ENCODE data around the gene SLC39A5. TPM values are rescaled to one million over a fixed set of nuclear protein-coding genes. Genes with fewer than 3 reads are reported as not detected.
A peak's percentile ranks its signal among the peaks of the same experiment; 100 is the strongest.
"Not testable (repeated sequence)": the region's sequence is repeated elsewhere in the genome, so short reads cannot be mapped to it uniquely, and the experiment has no call there.

SLC39A5 gene, protein sequence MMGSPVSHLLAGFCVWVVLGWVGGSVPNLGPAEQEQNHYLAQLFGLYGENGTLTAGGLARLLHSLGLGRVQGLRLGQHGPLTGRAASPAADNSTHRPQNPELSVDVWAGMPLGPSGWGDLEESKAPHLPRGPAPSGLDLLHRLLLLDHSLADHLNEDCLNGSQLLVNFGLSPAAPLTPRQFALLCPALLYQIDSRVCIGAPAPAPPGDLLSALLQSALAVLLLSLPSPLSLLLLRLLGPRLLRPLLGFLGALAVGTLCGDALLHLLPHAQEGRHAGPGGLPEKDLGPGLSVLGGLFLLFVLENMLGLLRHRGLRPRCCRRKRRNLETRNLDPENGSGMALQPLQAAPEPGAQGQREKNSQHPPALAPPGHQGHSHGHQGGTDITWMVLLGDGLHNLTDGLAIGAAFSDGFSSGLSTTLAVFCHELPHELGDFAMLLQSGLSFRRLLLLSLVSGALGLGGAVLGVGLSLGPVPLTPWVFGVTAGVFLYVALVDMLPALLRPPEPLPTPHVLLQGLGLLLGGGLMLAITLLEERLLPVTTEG
- 1 to 10 TPM in 3 of 8 experiments, under 1 TPM in 3, not detected in 2; 0.49 to 2.6 (median 1.1) TPM for total RNA-seq

DNA sequence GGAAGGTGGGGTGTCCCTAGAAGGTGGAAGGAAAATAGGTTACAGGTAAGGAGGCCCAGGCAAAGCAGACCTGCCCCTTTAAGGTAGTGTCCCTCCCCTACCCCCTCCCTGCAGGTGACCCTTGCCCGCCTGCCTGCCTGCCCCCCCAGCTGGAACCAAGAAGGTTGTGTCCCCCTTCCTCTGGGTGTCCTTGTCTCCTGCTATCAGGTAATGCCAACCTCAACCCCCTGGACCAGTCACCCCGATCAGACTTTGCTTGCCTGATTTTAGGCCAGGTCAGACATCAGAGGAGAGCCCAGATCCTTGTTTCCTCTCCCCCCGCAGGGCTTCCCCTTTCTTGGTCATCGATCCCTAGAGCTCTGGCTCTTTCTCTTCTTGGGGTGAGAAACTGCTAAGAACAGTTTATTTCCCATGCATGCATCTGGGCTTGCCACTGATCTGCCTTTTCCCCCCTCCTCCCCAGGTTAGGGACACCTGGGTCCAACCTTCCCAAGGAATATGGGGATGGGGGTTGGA lies at the start of gene SLC39A5:
TSS of gene SLC39A5 (plus strand) at position 136 of the 516 bp plus-strand sequence. CDS start 1,224 bp downstream, outside the sequence.
- in situ Hi-C loops (cut with MboI; ENCODE audit: low pct_unique_long_range_greater_than_20kb in 2 of 9, low sequenced_read_pairs in 9 of 9, unreplicated experiment in 9 of 9), result no loop called here
- WGBS, 10 experiments, result 29% methylated on average over 1 of the region's 4 CpGs; no CpG with 5 or more reads in 9 of the 10 experiments
- Histone ChIP-seq H3K4me1 (replicated peaks in 1 of 2) (peaks cover 5 to 6% of the 10 kb centered on the region in 2 donors), H3K27ac (no peak within 1 kb of the TSS), H3K4me3 (no peak within 1 kb of the TSS)
- peak in 1 of 8 experiments; percentile 10 for ATAC-seq (replicated peaks in 6 of 8)

DNA sequence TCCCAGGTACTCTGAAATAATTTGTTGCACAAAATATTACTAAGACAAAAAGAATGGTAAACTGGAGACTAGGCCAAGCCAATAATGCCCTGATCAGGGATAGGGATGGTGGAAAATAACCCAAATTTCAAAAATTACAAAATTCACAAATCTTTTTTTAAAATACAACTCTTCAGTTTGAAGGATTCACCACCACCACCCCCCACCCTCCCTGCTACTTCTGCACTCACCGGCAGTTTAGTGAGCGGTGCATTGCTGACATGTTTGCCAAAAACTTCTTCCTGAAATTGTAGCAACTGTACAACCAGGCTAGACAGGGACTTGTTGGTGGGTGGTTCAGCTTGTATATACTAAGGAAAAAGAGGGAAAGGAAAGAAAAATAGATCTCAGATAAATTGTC lies 42.9 kb upstream of the SLC39A5 start:
- in situ Hi-C loops (cut with MboI; ENCODE audit: low pct_unique_long_range_greater_than_20kb in 2 of 9, low sequenced_read_pairs in 9 of 9, unreplicated experiment in 9 of 9), result no loop called here
- 85 to 100% (median 100%) methylated on average over 1 to 2 of the region's 2 CpGs; no CpG with 5 or more reads in 7 of the 10 experiments for WGBS, 10 experiments
- ATAC-seq (replicated peaks in 6 of 8), result no peak

DNA sequence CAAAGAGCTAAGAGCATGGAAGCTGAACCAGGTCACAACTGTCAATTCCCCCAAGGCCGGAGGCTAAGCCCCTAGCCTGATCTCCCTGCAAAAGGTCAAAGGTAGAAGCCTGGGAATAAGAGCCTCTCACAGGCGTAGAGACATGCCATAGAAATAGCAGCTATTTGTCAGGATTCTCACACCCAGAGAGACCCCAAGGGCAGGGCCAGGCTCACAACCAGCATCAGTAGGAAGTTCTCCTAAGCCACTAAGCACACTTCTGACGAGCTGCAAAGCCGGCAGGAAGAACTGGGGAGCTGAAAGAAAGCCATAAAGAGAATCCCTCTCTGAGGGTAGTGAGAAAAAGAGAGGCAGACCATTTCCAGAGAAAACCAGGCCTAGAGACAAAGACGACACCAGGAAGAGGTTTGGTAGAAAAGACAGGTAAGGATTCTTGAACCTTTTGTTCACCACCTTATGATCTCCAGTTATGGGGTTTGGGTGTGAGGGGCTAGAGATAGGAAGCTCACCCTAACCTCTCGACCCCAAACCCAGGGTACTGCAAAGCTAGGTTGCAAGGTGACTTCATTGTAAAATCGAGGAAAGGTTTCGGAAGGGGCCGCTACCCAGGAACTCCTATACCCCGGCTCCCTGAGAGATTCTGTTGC lies 41.6 kb upstream of the SLC39A5 start:
- Histone ChIP-seq H3K27ac (peak overlapping the region; percentile 87 to 91), H3K4me1 (replicated peaks in 1 of 2) (peaks cover 4 to 8% of the 10 kb centered on the region in 2 donors), H3K4me3 (peak overlapping the region; percentile 71 to 98 (median 84))
- ATAC-seq (replicated peaks in 6 of 8), result no peak
- 0 to 17% (median 0%) methylated on average over 1 to 5 of the region's 10 CpGs; no CpG with 5 or more reads in 2 of the 10 experiments for WGBS, 10 experiments
- in situ Hi-C loops (cut with MboI; ENCODE audit: low pct_unique_long_range_greater_than_20kb in 2 of 9, low sequenced_read_pairs in 9 of 9, unreplicated experiment in 9 of 9), result no loop called here

More for the DNA sequence above, 42.9 kb upstream of the SLC39A5 start:
- Histone ChIP-seq H3K4me1 (replicated peaks in 1 of 2) (peaks cover 4 to 8% of the 10 kb centered on the region in 2 donors), H3K4me3 (no peak overlapping the region), H3K27ac (no peak overlapping the region)

DNA sequence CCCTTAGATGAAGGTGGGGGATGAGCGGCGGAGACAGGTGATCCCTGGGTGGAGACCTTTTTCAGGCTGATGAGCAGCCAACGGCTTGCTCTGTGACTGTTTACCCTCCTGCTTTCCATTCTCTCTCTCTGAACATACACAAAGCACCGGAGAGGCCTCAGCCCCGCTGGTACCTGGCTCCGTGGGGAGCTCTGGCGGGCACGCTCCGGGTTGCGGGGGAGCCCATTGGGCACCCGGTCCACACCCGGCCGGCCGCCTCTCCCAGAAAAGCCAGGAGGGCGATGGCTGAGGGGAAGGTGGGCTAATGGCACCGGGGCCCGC lies 41.1 kb upstream of the SLC39A5 start:
- peaks cover 4 to 8% of the 10 kb centered on the region in 2 donors for H3K4me1 ChIP-seq (replicated peaks in 1 of 2)
- H3K4me3 ChIP-seq, result peak overlapping the region; percentile 71 to 98 (median 84)
- peak overlapping the region; percentile 87 to 91 for H3K27ac ChIP-seq
- in situ Hi-C loops (cut with MboI; ENCODE audit: low pct_unique_long_range_greater_than_20kb in 2 of 9, low sequenced_read_pairs in 9 of 9, unreplicated experiment in 9 of 9), result no loop called here
- ATAC-seq (replicated peaks in 6 of 8), result peak in 1 of 8 experiments; percentile 1
- 0% methylated on average over 1 to 2 of the region's 17 CpGs; no CpG with 5 or more reads in 6 of the 10 experiments for WGBS, 10 experiments

DNA sequence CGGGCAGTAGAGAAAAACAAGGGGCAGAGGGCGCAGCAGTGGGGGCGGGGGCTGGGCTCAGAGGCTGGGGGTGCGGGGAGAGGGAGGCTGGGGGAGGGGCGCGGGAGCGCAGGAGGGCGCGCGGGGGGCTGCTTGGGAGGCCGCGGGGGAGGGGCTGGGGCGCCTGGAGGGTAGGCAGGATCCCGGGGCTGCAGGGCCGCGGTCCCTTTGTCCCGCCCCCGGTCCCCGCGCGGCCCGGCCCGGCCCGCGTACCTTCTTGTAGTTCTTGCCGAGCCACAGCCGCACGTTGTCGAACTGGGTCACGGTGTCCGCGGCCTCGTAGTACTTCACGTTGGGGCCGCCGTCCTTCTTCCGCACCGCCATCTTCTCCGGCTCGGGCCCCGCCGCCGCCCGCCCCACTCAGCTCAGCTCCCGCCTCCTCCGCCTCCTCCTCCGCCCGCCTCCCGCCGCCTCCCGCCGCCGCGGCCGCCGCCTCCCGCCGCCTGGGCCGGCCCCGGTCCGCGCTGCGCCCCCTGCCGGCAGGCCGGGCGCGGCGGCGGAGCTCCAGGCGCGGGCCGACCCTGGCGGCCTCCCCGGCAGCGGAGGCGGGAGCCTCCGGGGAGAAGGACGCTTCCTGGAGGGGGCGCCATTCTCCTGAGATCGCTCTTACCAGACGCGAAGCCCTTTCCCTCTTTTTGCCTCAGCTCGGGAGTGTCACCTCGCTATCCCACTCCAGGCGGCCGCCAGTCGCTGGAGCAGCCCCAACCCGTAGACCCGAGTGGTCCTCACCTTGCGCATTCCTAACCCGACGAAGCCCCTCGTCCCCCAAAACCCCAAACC lies 40.5 kb upstream of the SLC39A5 start, which contains the start of gene SMARCC2:
TSS of gene SMARCC2 (minus strand) at position 385 of the 819 bp plus-strand sequence. CDS start at position 363, 22 bp downstream.
- 0% methylated on average over 1 to 5 of the region's 93 CpGs; no CpG with 5 or more reads in 7 of the 10 experiments for WGBS, 10 experiments

DNA sequence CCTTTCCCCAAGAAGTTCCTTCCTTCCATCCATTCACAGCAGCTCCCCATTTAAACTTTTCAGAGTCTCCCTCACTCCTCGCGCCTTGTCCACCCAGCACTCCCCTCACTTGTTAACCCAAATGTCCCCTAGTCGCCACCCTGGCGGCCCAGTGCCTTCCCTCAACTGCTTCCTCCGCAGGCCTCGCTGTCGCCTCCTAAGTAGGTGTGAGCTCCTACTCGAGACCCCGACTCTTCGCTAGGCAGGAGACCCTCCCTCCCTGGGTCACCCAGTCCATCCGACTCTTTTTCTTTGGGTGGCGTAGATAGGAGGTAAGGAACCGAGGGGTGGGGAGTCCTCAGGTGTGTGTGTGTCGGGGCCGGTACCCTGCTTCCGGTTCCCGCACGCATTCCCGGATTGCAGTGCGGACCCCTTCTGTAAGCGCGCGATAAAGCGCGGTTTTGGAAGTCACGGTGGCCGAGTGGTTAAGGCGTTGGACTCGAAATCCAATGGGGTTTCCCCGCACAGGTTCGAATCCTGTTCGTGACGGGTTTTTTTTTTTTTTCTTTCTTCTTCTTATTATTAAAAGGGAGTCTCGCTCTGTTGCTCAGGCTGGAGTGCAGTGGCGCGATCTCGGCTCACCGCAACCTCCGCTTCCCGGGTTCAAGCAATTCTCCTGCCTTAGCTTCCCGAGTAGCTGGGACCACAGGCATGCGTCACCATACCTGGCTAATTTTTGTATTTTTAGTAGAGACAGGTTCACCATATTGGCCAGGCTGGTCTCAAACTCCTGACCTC lies 39.7 kb upstream of the SLC39A5 start:
- Histone ChIP-seq H3K4me3 (peak overlapping the region; percentile 71 to 98 (median 84)), H3K27ac (peak overlapping the region; percentile 36 to 91), H3K4me1 (replicated peaks in 1 of 2) (peaks cover 4 to 8% of the 10 kb centered on the region in 2 donors)
- in situ Hi-C loops (cut with MboI; ENCODE audit: low pct_unique_long_range_greater_than_20kb in 2 of 9, low sequenced_read_pairs in 9 of 9, unreplicated experiment in 9 of 9), result no loop called here
- 0 to 13% (median 2%) methylated on average over 2 to 19 of the region's 42 CpGs for WGBS, 10 experiments
- peak; percentile 48 to 62 (median 54) for ATAC-seq (replicated peaks in 6 of 8)

More for the DNA sequence above, 40.5 kb upstream of the SLC39A5 start, which contains the start of gene SMARCC2:
- ATAC-seq (replicated peaks in 6 of 8), result peak; percentile 78 to 92 (median 88)
- in situ Hi-C loops (cut with MboI; ENCODE audit: low pct_unique_long_range_greater_than_20kb in 2 of 9, low sequenced_read_pairs in 9 of 9, unreplicated experiment in 9 of 9), result no loop called here
- peak within 1 kb of the TSS; percentile 87 to 91 for H3K27ac ChIP-seq
- H3K4me3 ChIP-seq, result peak within 1 kb of the TSS; percentile 71 to 98 (median 84)
- peaks cover 4 to 8% of the 10 kb centered on the region in 2 donors for H3K4me1 ChIP-seq (replicated peaks in 1 of 2)

DNA sequence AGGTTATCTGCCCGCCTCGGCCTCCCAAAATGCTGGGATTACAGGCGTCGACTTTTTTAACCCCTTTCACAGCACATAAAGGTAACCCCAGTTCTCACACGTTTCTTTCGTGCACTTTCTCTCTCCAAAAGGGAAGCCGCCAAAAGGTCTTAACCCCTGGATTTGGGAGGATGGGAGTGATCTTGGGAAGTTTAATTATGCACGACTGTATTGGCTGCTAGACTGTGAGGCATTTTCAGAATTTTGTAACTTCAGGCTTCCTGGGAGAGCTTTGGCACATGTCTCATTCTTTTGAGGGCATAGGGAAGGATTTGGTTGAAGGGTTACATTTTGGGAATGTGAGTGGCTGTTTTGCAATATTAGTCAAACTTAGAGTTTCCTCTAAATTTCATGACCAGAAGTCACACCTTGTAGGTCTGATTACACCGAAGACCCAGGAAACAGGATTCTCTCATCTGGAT lies 39.1 kb upstream of the SLC39A5 start:
- H3K4me1 ChIP-seq (replicated peaks in 1 of 2), result peaks cover 4 to 8% of the 10 kb centered on the region in 2 donors
- no peak for ATAC-seq (replicated peaks in 6 of 8)
- peak overlapping the region; percentile 71 to 98 (median 84) for H3K4me3 ChIP-seq
- 0 to 80% (median 46%) methylated on average over 1 to 9 of the region's 9 CpGs; no CpG with 5 or more reads in 1 of the 10 experiments for WGBS, 10 experiments
- in situ Hi-C loops (cut with MboI; ENCODE audit: low pct_unique_long_range_greater_than_20kb in 2 of 9, low sequenced_read_pairs in 9 of 9, unreplicated experiment in 9 of 9), result no loop called here
- peak overlapping the region in 1 of 2 donors; percentile 91 for H3K27ac ChIP-seq

DNA sequence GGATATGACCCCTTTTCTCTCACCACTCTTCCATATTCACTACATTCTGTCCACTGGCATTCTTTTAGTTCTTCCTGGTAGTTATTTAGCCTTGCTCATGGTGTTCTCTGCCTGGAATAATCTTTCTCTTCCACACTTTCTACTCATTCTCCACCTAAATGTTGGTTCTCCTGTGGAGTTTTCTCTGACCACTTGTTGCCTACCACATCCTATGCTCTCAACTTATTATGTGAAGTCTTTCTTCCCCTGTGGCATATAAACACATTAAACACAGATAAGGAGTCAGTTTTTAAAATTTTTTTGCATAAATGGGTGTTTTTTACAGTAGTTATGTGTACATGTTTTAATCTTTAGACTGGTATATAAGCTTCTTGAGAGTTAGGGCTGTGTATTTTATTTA lies 37.3 kb upstream of the SLC39A5 start:
- Histone ChIP-seq H3K4me3 (no peak overlapping the region), H3K27ac (no peak overlapping the region), H3K4me1 (replicated peaks in 1 of 2) (peaks cover 4 to 5% of the 10 kb centered on the region in 2 donors)
- no peak for ATAC-seq (replicated peaks in 6 of 8)
- in situ Hi-C loops (cut with MboI; ENCODE audit: low pct_unique_long_range_greater_than_20kb in 2 of 9, low sequenced_read_pairs in 9 of 9, unreplicated experiment in 9 of 9), result no loop called here

DNA sequence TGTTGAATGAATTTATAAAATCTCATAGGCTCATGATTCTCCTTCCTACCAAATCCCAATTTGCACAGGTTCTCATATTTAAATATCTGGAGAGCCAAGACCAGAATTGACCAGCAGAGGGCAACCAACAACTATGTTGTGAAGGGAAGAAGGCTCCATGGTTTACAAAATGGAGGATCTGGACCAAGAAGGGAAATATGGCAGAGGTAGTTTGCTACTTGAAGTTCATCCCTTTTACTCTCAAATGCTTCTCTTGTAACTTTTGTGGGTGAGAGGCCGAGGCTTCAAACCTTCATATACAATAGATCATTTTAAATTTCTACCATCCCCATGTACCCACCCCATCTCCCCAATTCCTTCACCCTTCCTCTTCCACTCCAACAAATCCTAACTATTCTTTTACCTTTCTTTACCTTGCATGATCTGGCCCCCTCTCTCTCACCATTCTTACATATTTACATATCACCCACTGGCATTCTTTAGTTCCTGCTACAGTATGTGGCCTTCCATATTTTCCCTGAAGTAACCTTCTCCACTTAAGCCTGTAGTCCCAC lies 36.7 kb upstream of the SLC39A5 start:
- H3K27ac ChIP-seq, result no peak overlapping the region
- peak in 2 of 8 experiments; percentile 1 to 3 for ATAC-seq (replicated peaks in 6 of 8)

DNA sequence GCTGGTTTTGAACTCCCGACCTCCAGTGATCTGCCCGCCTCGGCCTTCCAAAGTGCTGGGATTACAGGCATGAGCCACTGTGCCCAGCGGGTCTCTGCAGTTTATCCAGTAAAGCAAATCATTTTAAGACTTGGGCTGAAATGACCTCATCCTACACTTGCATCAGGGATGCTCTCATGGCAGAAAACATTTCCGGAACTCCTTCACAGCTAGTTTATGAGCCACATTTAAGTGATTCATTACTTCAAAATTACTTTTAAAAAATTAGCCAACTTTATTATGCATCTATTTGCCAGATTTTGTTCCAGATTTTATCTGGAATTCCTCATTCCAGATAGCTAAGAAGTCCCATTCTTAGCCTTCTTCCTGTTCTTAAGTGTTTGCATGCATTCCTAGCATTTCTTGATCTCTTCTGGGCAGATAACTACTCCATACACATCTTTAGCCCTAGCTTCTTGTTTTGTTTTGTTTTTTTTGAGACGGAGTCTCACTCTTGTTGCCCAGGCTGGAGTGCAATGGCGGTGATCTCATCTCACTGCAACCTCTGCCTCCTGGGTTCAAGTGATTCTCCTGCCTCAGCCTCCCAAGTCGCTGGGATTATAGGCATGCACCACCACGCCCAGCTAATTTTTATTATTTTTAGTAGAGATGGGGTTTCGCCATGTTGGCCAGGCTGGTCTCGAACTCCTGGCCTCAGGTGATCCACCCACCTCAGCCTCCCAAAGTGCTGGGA lies 32.9 kb upstream of the SLC39A5 start:
- H3K4me1 ChIP-seq (replicated peaks in 1 of 2); in situ Hi-C loops (cut with MboI; ENCODE audit: low pct_unique_long_range_greater_than_20kb in 2 of 9, low sequenced_read_pairs in 9 of 9, unreplicated experiment in 9 of 9); H3K27ac ChIP-seq; H3K4me3 ChIP-seq: not testable (repeated sequence)
- ATAC-seq (replicated peaks in 6 of 8), result peak in 4 of 8 experiments; percentile 47 to 75 (median 60)
- WGBS, 10 experiments, result 0 to 100% (median 81%) methylated on average over 1 to 10 of the region's 11 CpGs

More for the DNA sequence above, 36.7 kb upstream of the SLC39A5 start:
- WGBS, 10 experiments, result 0 to 67% (median 0%) methylated on average over 1 of the region's 1 CpG; no CpG with 5 or more reads in 4 of the 10 experiments
- Histone ChIP-seq H3K4me1 (replicated peaks in 1 of 2) (peaks cover 0 to under 1% of the 10 kb centered on the region in 2 donors), H3K4me3 (no peak overlapping the region)
- in situ Hi-C loops (cut with MboI; ENCODE audit: low pct_unique_long_range_greater_than_20kb in 2 of 9, low sequenced_read_pairs in 9 of 9, unreplicated experiment in 9 of 9), result no loop called here

All from motor neuron (in vitro differentiated cells).